GM12891 (cell line): ENCODE measurements around the gene UMAD1.

Experiments used
- POLR2A ChIP-seq: IDR thresholded peaks from 2 replicates; pipeline ENCODE4 v1.6.1; 2011; ENCODE audit warnings: low read depth, low read length, control low read depth
- POLR2AphosphoS5 ChIP-seq: IDR thresholded peaks from 2 replicates; pipeline ENCODE4 v1.6.1; 2011; ENCODE audit warnings: low read depth, low read length, control low read depth
- POU2F2 ChIP-seq: IDR thresholded peaks from 2 replicates; pipeline ENCODE4 v1.6.1; 2011; ENCODE audit warnings: low read depth, mild to moderate bottlenecking, control low read depth, low read length, moderate library complexity
- SPI1 ChIP-seq: IDR thresholded peaks from 2 replicates; pipeline ENCODE4 v1.6.1; 2011; ENCODE audit warnings: low read depth, low read length, control low read depth
- TAF1 ChIP-seq: IDR thresholded peaks from 2 replicates; pipeline ENCODE4 v1.6.1; 2011; ENCODE audit warnings: low read depth, low read length, control low read depth

DNA sequence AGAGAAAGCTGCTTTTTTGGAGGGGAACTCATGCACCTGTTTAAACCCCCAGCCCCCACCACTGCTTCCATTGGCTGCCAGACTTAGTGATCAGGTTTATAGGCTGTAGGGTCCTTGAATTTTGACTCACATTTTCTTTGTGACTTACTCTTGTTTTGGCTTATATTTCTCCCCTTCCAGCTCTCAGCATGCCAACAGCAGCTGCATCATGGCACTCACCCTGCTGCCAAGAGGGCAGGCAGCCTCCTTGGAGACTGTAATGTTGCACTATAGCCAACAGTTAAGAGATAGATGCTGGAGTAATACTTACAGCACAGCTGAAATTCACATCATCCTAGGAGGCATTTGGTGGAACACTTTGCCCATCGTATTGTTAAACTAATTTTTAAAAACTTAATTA lies 230.0 kb downstream of the UMAD1 start:
- TF ChIP-seq POLR2A = no peak
- no peak for TF ChIP-seq TAF1
- TF ChIP-seq POLR2AphosphoS5 = no peak
- no peak for TF ChIP-seq POU2F2
- TF ChIP-seq SPI1 = no peak
